ENCODE measurements around the gene ZNF214. TPM values are rescaled to one million over a fixed set of nuclear protein-coding genes. Genes with fewer than 3 reads are reported as not detected.

Gene ZNF214
- total and polyA plus RNA-seq, 2 donors from 2014 or later, result 3.2 to 5.9 TPM

DNA sequence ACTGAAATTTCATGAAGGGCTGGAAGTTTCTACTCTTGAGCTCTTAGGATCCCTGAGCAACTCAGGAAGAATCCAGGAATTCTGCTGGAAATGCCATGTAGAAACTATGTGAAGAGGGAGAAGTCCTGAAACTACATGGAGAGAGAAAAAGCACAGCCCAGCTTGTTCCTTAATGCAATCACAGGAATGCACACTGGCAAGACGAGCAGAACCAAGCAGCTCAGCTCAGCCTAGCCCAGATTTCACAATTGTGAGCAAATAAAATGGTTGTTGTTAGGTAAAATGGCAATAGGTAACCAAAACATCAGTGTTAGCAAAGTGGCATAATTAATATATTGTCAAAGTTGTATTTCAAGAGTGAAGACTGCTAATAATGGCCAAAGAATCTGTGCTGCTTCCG, 28.1 kb downstream of the ZNF214 start:
- FAIRE-seq, result no peak

DNA sequence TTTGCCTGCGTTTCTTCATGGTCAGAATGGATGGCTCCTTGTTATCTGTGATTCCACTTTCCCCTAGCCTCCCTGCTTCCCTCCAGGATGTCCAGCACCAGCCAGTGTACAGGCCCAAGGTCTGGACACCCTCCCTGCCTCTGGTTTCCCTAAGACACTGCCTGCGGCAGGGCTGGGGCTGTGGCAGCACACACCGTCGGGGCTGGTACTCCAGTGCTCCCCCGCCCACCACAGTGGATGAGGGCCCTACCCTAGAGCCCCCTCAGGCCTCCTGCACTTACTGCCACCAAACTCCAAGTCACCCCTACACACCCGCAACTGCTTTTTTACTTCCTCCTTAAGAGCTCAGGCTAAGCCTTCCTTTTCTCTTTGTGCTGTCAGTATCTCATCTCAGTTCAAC, 28.9 kb downstream of the ZNF214 start:
- Histone ChIP-seq H3K27ac (ENCODE audit: low read depth in 2 of 2, low read length in 2 of 2) (no peak overlapping the region), H3K4me1 (ENCODE audit: control insufficient read depth in 2 of 3, insufficient read depth in 2 of 3, low read depth in 1 of 3, low read length in 3 of 3) (no peaks in the 10 kb centered on the region), H3K9me3 (ENCODE audit: control insufficient read depth in 2 of 3, insufficient read depth in 1 of 3, low read length in 3 of 3) (peaks cover 0 to 4% (median 0%) of the 10 kb centered on the region in 3 donors), H3K9ac (ENCODE audit: low read length in 3 of 3) (no peak overlapping the region), H3K36me3 (ENCODE audit: control insufficient read depth in 2 of 3, insufficient read depth in 3 of 3, low read length in 3 of 3) (no peaks in the 10 kb centered on the region), H3K27me3 (ENCODE audit: control insufficient read depth, insufficient read depth, low read length) (no peaks in the 10 kb centered on the region), H3K4me3 (ENCODE audit: low read length in 3 of 3) (no peak overlapping the region)
- TF ChIP-seq, protein P1, sequence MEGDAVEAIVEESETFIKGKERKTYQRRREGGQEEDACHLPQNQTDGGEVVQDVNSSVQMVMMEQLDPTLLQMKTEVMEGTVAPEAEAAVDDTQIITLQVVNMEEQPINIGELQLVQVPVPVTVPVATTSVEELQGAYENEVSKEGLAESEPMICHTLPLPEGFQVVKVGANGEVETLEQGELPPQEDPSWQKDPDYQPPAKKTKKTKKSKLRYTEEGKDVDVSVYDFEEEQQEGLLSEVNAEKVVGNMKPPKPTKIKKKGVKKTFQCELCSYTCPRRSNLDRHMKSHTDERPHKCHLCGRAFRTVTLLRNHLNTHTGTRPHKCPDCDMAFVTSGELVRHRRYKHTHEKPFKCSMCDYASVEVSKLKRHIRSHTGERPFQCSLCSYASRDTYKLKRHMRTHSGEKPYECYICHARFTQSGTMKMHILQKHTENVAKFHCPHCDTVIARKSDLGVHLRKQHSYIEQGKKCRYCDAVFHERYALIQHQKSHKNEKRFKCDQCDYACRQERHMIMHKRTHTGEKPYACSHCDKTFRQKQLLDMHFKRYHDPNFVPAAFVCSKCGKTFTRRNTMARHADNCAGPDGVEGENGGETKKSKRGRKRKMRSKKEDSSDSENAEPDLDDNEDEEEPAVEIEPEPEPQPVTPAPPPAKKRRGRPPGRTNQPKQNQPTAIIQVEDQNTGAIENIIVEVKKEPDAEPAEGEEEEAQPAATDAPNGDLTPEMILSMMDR (IDR thresholded peaks at IDR 0.05; ENCODE audit: borderline replicate concordance, extremely low read depth, insufficient read depth), result no peak
- FAIRE-seq (no peak), DNase-seq (no peak)
- intact Hi-C loops (cut with DNase I), result no loop called here

More for the DNA sequence above, 28.1 kb downstream of the ZNF214 start:
- Histone ChIP-seq H3K9me3 (ENCODE audit: control insufficient read depth in 2 of 3, insufficient read depth in 1 of 3, low read length in 3 of 3) (no peaks in the 10 kb centered on the region), H3K9ac (ENCODE audit: low read length in 3 of 3) (no peak overlapping the region), H3K27ac (ENCODE audit: low read depth in 2 of 2, low read length in 2 of 2) (no peak overlapping the region), H3K36me3 (ENCODE audit: control insufficient read depth in 2 of 3, insufficient read depth in 3 of 3, low read length in 3 of 3) (no peaks in the 10 kb centered on the region), H3K4me3 (ENCODE audit: low read length in 3 of 3) (no peak overlapping the region), H3K27me3 (ENCODE audit: control insufficient read depth, insufficient read depth, low read length) (no peaks in the 10 kb centered on the region), H3K4me1 (ENCODE audit: control insufficient read depth in 2 of 3, insufficient read depth in 2 of 3, low read depth in 1 of 3, low read length in 3 of 3) (no peaks in the 10 kb centered on the region)
- DNase-seq, result no peak
- intact Hi-C loops (cut with DNase I), result no loop called here
- TF ChIP-seq, protein P1 (IDR thresholded peaks at IDR 0.05; ENCODE audit: borderline replicate concordance, extremely low read depth, insufficient read depth), result no peak

DNA sequence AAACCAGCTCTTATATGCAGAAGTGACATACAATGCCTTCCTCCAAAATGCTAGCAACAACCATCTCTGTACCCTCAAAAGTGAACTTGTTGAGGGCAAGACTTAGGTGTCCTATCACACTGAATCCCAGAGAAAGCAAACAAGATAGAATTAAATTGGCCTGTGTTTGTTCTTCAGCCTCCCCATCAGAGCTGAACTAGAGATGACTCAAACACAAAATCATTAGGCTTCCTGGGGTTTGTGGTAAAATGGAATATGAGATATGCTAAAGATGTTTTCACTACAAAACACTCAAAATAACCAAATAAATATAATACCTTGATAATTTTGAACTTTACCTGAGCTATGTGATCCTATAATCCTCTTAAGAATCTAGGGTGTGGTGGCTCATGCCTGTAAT, 31.6 kb downstream of the ZNF214 start:
- no peak for FAIRE-seq
- no peak overlapping the region for H3K27ac ChIP-seq (ENCODE audit: low read depth in 2 of 2, low read length in 2 of 2)
- TF ChIP-seq, protein P1 (IDR thresholded peaks at IDR 0.05; ENCODE audit: borderline replicate concordance, extremely low read depth, insufficient read depth), result no peak
- no peak for DNase-seq
- H3K4me1 ChIP-seq (ENCODE audit: control insufficient read depth in 2 of 3, insufficient read depth in 2 of 3, low read depth in 1 of 3, low read length in 3 of 3), result no peaks in the 10 kb centered on the region
- peaks cover 0 to 5% (median 0%) of the 10 kb centered on the region in 3 donors for H3K9me3 ChIP-seq (ENCODE audit: control insufficient read depth in 2 of 3, insufficient read depth in 1 of 3, low read length in 3 of 3)
- H3K9ac ChIP-seq (ENCODE audit: low read length in 3 of 3), result no peak overlapping the region
- H3K27me3 ChIP-seq (ENCODE audit: control insufficient read depth, insufficient read depth, low read length), result no peaks in the 10 kb centered on the region
- H3K4me3 ChIP-seq (ENCODE audit: low read length in 3 of 3), result no peak overlapping the region
- H3K36me3 ChIP-seq (ENCODE audit: control insufficient read depth in 2 of 3, insufficient read depth in 3 of 3, low read length in 3 of 3), result no peaks in the 10 kb centered on the region
- intact Hi-C loops (cut with DNase I), result no loop called here

DNA sequence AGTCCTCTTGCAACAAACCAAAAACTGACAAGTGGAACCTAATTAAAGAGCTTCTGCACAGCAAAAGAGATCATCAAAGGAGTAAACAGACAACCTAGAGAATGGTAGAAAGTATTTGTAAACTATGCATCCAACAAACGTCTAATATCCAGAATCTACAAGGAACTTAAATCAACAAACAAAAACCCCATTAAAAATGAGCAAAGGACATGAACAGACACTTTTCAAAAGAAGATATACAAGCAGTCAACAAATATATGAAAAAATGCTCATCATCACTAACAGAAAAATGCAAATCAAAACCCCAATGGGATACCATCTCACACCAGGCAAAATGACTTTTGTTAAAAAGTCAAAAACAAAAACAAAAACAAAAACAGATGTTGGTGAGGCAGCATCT, 33.7 kb downstream of the ZNF214 start:
- no peak for FAIRE-seq
- H3K27ac ChIP-seq (ENCODE audit: low read depth in 2 of 2, low read length in 2 of 2), result no peak overlapping the region
- H3K4me3 ChIP-seq (ENCODE audit: low read length in 3 of 3), result no peak overlapping the region
- no peak for DNase-seq
- H3K4me1 ChIP-seq (ENCODE audit: control insufficient read depth in 2 of 3, insufficient read depth in 2 of 3, low read depth in 1 of 3, low read length in 3 of 3), result no peaks in the 10 kb centered on the region
- TF ChIP-seq, protein P1 (IDR thresholded peaks at IDR 0.05; ENCODE audit: borderline replicate concordance, extremely low read depth, insufficient read depth), result no peak
- no peaks in the 10 kb centered on the region for H3K27me3 ChIP-seq (ENCODE audit: control insufficient read depth, insufficient read depth, low read length)
- intact Hi-C loops (cut with DNase I), result no loop called here
- no peak overlapping the region for H3K9ac ChIP-seq (ENCODE audit: low read length in 3 of 3)
- peaks cover 0 to 5% (median 0%) of the 10 kb centered on the region in 3 donors for H3K9me3 ChIP-seq (ENCODE audit: control insufficient read depth in 2 of 3, insufficient read depth in 1 of 3, low read length in 3 of 3)
- H3K36me3 ChIP-seq (ENCODE audit: control insufficient read depth in 2 of 3, insufficient read depth in 3 of 3, low read length in 3 of 3), result no peaks in the 10 kb centered on the region
